Activated CD4-positive, alpha-beta T cell treated with anti-CD3 and anti-CD28 coated beads, Interleukin-2, amount 50 U/mL, for 48 hours (primary cell): ENCODE data around the gene SLC49A3.
A peak's percentile ranks its signal among the peaks of the same experiment; 100 is the strongest.

Experiments
- DNase-seq, 2 experiments: peaks; one replicate each; pipeline ENCODE4 v3.0.0-alpha.2; 2020

Gene SLC49A3

GRCh38 chr4:664713-665231, 24.2 kb downstream of the SLC49A3 start:
- DNase-seq: no peak

- DNase-seq: peak; percentile 78 to 82
These were observed 25.2 kb downstream of the SLC49A3 start for GRCh38 chr4:663438-664428.

- no peak for DNase-seq
These were observed 25.9 kb downstream of the SLC49A3 start for GRCh38 chr4:663046-663437.

- no peak for DNase-seq
These were observed 26.8 kb downstream of the SLC49A3 start for GRCh38 chr4:661881-662761.

GRCh38 chr4:661231-661630, 27.7 kb downstream of the SLC49A3 start:
- DNase-seq: no peak

GRCh38 chr4:660401-660800, 28.6 kb downstream of the SLC49A3 start:
- no peak for DNase-seq

- DNase-seq: no peak
These were observed 29.1 kb downstream of the SLC49A3 start for GRCh38 chr4:659851-660250.

- no peak for DNase-seq
These were observed 30.0 kb downstream of the SLC49A3 start for GRCh38 chr4:658681-659667.

GRCh38 chr4:657834-658667, 30.9 kb downstream of the SLC49A3 start:
- no peak for DNase-seq

GRCh38 chr4:657338-657833, 31.6 kb downstream of the SLC49A3 start:
- no peak for DNase-seq

- DNase-seq: no peak
These were observed 32.3 kb downstream of the SLC49A3 start for GRCh38 chr4:656436-657337.

- DNase-seq: no peak
These were observed 33.3 kb downstream of the SLC49A3 start for GRCh38 chr4:655464-656151.

- DNase-seq: no peak
These were observed 34.0 kb downstream of the SLC49A3 start for GRCh38 chr4:654871-655463.

GRCh38 chr4:654503-654845, 34.5 kb downstream of the SLC49A3 start:
- no peak for DNase-seq

GRCh38 chr4:653831-654502, 35.0 kb downstream of the SLC49A3 start:
- no peak for DNase-seq

- DNase-seq: no peak
These were observed 35.7 kb downstream of the SLC49A3 start for GRCh38 chr4:653080-653821.

- no peak for DNase-seq
These were observed 36.9 kb downstream of the SLC49A3 start for GRCh38 chr4:651884-652642.
